Stimulated activated effector memory CD8-positive, alpha-beta T cell treated with anti-CD3 and anti-CD28 coated beads, Interleukin-12 subunit alpha, Interleukin-12 subunit beta, amount 100 ng/mL, for 72 hours (primary cell): Measurements from ENCODE around the gene MRPL37.

Experiments
- ATAC-seq: fragments of 150-1000 bp; cut with Tn5 transposase; 2 replicates; pipeline ENCODE4 v1.10.0; 2021
- DNase-seq, 2 donors: peaks; one replicate each; pipeline ENCODE4 v3.0.0; 2021 to 2022; ENCODE audit warnings: low spot score in 2 of 2
- H3K27ac Mint-ChIP-seq: one replicate; pipeline ENCODE4 v1.8.0; 2022; ENCODE audit warnings: mild to moderate bottlenecking, mixed read lengths
- H3K36me3 Mint-ChIP-seq: one replicate; pipeline ENCODE4 v1.8.0; 2022; ENCODE audit warnings: mild to moderate bottlenecking, mixed read lengths
- H3K4me1 Mint-ChIP-seq: one replicate; pipeline ENCODE4 v1.8.0; 2022; ENCODE audit warnings: mixed read lengths
- H3K4me3 Mint-ChIP-seq: one replicate; pipeline ENCODE4 v1.8.0; 2022; ENCODE audit warnings: mild to moderate bottlenecking, mixed read lengths
- H3K9me3 Mint-ChIP-seq: one replicate; pipeline ENCODE4 v1.8.0; 2022; ENCODE audit warnings: mixed read lengths

MRPL37 gene

GRCh38 chr1:54167422-54168139 lies 32.4 kb upstream of the MRPL37 start:
- ATAC-seq (no peak), DNase-seq (no peak)
- H3K4me1 Mint-ChIP-seq, result no peaks in the 10 kb centered on the region
- H3K36me3 Mint-ChIP-seq, result no peaks in the 10 kb centered on the region
- no peaks in the 10 kb centered on the region for H3K9me3 Mint-ChIP-seq
- no peak overlapping the region for H3K4me3 Mint-ChIP-seq
- no peak overlapping the region for H3K27ac Mint-ChIP-seq

GRCh38 chr1:54168206-54168965 lies 31.6 kb upstream of the MRPL37 start:
- H3K4me1 Mint-ChIP-seq, result no peaks in the 10 kb centered on the region
- DNase-seq (no peak), ATAC-seq (no peak)
- no peaks in the 10 kb centered on the region for H3K36me3 Mint-ChIP-seq
- H3K4me3 Mint-ChIP-seq, result no peak overlapping the region
- H3K27ac Mint-ChIP-seq, result no peak overlapping the region
- H3K9me3 Mint-ChIP-seq, result no peaks in the 10 kb centered on the region

- H3K27ac Mint-ChIP-seq, result no peak overlapping the region
- no peak overlapping the region for H3K4me3 Mint-ChIP-seq
- no peaks in the 10 kb centered on the region for H3K9me3 Mint-ChIP-seq
- H3K36me3 Mint-ChIP-seq, result no peaks in the 10 kb centered on the region
- H3K4me1 Mint-ChIP-seq, result no peaks in the 10 kb centered on the region
- ATAC-seq (no peak), DNase-seq (no peak)
Measured at GRCh38 chr1:54169068-54169467, 30.9 kb upstream of the MRPL37 start.

GRCh38 chr1:54171016-54171415 lies 29.0 kb upstream of the MRPL37 start:
- no peak for DNase-seq
- no peaks in the 10 kb centered on the region for H3K9me3 Mint-ChIP-seq
- no peaks in the 10 kb centered on the region for H3K4me1 Mint-ChIP-seq
- H3K36me3 Mint-ChIP-seq, result no peaks in the 10 kb centered on the region
- no peak overlapping the region for H3K4me3 Mint-ChIP-seq
- no peak for ATAC-seq
- H3K27ac Mint-ChIP-seq, result no peak overlapping the region

GRCh38 chr1:54171606-54172005 lies 28.4 kb upstream of the MRPL37 start:
- Mint-ChIP-seq H3K27ac (no peak overlapping the region), H3K36me3 (no peaks in the 10 kb centered on the region), H3K4me3 (no peak overlapping the region), H3K4me1 (no peaks in the 10 kb centered on the region), H3K9me3 (no peaks in the 10 kb centered on the region)
- DNase-seq, result no peak
- no peak for ATAC-seq

- Mint-ChIP-seq H3K4me1 (no peaks in the 10 kb centered on the region), H3K36me3 (no peaks in the 10 kb centered on the region), H3K4me3 (no peak overlapping the region), H3K27ac (no peak overlapping the region), H3K9me3 (no peaks in the 10 kb centered on the region)
- ATAC-seq (no peak), DNase-seq (no peak)
Measured at GRCh38 chr1:54172614-54173599, 27.1 kb upstream of the MRPL37 start.

GRCh38 chr1:54173681-54174080 lies 26.3 kb upstream of the MRPL37 start:
- no peak for ATAC-seq
- H3K4me3 Mint-ChIP-seq, result no peak overlapping the region

GRCh38 chr1:54174106-54174505 lies 25.9 kb upstream of the MRPL37 start:
- H3K27ac Mint-ChIP-seq, result peak overlapping the region; percentile 14
- no peak for DNase-seq
- H3K4me1 Mint-ChIP-seq, result no peaks in the 10 kb centered on the region
- H3K36me3 Mint-ChIP-seq, result no peaks in the 10 kb centered on the region
- no peaks in the 10 kb centered on the region for H3K9me3 Mint-ChIP-seq
- H3K4me3 Mint-ChIP-seq, result no peak overlapping the region
- no peak for ATAC-seq

More at GRCh38 chr1:54173681-54174080, 26.3 kb upstream of the MRPL37 start:
- no peak for DNase-seq
- Mint-ChIP-seq H3K9me3 (no peaks in the 10 kb centered on the region), H3K4me1 (no peaks in the 10 kb centered on the region), H3K36me3 (no peaks in the 10 kb centered on the region), H3K27ac (no peak overlapping the region)

- H3K4me3 Mint-ChIP-seq, result no peak overlapping the region
- peak overlapping the region; percentile 45 for H3K27ac Mint-ChIP-seq
- H3K9me3 Mint-ChIP-seq, result no peaks in the 10 kb centered on the region
- no peaks in the 10 kb centered on the region for H3K4me1 Mint-ChIP-seq
- ATAC-seq, result peak; percentile 4
- H3K36me3 Mint-ChIP-seq, result no peaks in the 10 kb centered on the region
- no peak for DNase-seq
Measured at GRCh38 chr1:54176621-54177327, 23.2 kb upstream of the MRPL37 start.

- H3K4me1 Mint-ChIP-seq, result no peaks in the 10 kb centered on the region
- no peak overlapping the region for H3K4me3 Mint-ChIP-seq
- no peaks in the 10 kb centered on the region for H3K9me3 Mint-ChIP-seq
- DNase-seq (no peak), ATAC-seq (no peak)
- H3K36me3 Mint-ChIP-seq, result no peaks in the 10 kb centered on the region
- H3K27ac Mint-ChIP-seq, result no peak overlapping the region
Measured at GRCh38 chr1:54177726-54178125, 22.2 kb upstream of the MRPL37 start.

- ATAC-seq (no peak), DNase-seq (no peak)
- Mint-ChIP-seq H3K4me3 (no peak overlapping the region), H3K4me1 (no peaks in the 10 kb centered on the region), H3K36me3 (no peaks in the 10 kb centered on the region), H3K27ac (peak overlapping the region; percentile 29), H3K9me3 (no peaks in the 10 kb centered on the region)
Measured at GRCh38 chr1:54178296-54179070, 21.5 kb upstream of the MRPL37 start.

- Mint-ChIP-seq H3K4me1 (no peaks in the 10 kb centered on the region), H3K9me3 (no peaks in the 10 kb centered on the region), H3K4me3 (no peak overlapping the region), H3K36me3 (no peaks in the 10 kb centered on the region), H3K27ac (no peak overlapping the region)
- ATAC-seq (no peak), DNase-seq (no peak)
Measured at GRCh38 chr1:54180701-54181360, 19.1 kb upstream of the MRPL37 start.

GRCh38 chr1:54186056-54186455 lies 13.9 kb upstream of the MRPL37 start:
- ATAC-seq (no peak), DNase-seq (no peak)
- Mint-ChIP-seq H3K4me1 (no peaks in the 10 kb centered on the region), H3K4me3 (no peak overlapping the region), H3K9me3 (no peaks in the 10 kb centered on the region), H3K36me3 (peaks cover 6% of the 10 kb centered on the region), H3K27ac (no peak overlapping the region)

GRCh38 chr1:54188291-54188690 lies 11.7 kb upstream of the MRPL37 start:
- H3K4me1 Mint-ChIP-seq, result no peaks in the 10 kb centered on the region
- H3K27ac Mint-ChIP-seq, result no peak overlapping the region
- no peak overlapping the region for H3K4me3 Mint-ChIP-seq
- DNase-seq (no peak), ATAC-seq (no peak)
- H3K9me3 Mint-ChIP-seq, result no peaks in the 10 kb centered on the region
- peaks cover 15% of the 10 kb centered on the region for H3K36me3 Mint-ChIP-seq
